GM23248 (cell line): ENCODE data around the gene MFNG.

Experiments
- EZH2 ChIP-seq: fragments of 200-600 bp; sonication (generic); IDR thresholded peaks from 2 replicates; pipeline ENCODE4 v1.6.1; 2018; ENCODE audit warnings: antibody characterized with exemption, mild to moderate bottlenecking; ENCODE audit not compliant: insufficient read depth, poor library complexity, severe bottlenecking
- EZH2phosphoT487 ChIP-seq: fragments of 200-600 bp; sonication (generic); IDR thresholded peaks from 2 replicates; pipeline ENCODE4 v1.6.1; 2018; ENCODE audit warnings: antibody characterized with exemption, moderate library complexity, mild to moderate bottlenecking, low read depth; ENCODE audit not compliant: insufficient read depth

DNA sequence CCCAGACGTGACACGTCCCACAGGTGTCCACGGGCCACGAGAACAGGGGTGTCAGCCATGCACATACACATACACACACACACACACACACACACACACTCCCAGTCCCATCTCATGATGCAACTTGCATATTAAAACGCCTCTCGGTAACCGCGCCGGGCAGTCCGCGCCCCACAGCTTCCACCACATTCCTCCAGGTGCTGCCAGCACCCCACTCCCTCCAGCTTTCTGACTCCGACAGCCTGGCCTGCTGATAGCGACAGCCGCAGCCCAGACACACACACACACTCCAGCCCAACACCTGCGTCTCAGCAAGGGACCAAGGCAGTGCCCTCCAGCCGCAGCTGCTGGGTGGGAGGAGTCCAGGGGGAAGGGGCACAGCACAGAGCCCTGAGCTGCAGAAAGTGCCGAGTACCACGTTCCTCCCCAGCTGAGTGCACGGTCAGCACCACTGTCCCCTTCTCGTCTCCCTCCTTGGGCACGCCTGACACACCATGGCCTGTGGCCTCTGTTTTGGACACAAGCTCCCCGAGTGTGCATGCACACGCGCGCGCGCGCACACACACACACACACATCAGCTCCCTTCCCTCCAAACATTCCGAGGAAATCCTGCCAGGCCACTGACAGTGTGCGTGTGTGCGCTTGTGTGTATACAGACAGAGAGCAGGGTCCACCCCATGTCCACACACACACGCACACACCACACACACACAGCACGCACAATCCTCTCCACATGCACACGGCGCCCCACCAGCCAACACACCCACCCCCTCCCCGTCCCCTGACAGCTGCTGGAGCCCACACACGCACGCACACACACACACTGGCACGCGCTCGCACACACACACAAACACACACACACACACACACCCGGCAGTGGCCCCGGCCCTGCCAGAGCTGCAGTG, 60.1 kb downstream of the MFNG start:
- TF ChIP-seq EZH2 (no peak), EZH2phosphoT487 (no peak)
